ENCODE results near the gene LRRC23. TPM values are rescaled to one million over a fixed set of nuclear protein-coding genes. Genes with fewer than 3 reads are reported as not detected.

The LRRC23 gene
- total and polyA plus RNA-seq, 8 donors = 5.3 to 20.4 (median 9.0) TPM; not detected in 1

DNA sequence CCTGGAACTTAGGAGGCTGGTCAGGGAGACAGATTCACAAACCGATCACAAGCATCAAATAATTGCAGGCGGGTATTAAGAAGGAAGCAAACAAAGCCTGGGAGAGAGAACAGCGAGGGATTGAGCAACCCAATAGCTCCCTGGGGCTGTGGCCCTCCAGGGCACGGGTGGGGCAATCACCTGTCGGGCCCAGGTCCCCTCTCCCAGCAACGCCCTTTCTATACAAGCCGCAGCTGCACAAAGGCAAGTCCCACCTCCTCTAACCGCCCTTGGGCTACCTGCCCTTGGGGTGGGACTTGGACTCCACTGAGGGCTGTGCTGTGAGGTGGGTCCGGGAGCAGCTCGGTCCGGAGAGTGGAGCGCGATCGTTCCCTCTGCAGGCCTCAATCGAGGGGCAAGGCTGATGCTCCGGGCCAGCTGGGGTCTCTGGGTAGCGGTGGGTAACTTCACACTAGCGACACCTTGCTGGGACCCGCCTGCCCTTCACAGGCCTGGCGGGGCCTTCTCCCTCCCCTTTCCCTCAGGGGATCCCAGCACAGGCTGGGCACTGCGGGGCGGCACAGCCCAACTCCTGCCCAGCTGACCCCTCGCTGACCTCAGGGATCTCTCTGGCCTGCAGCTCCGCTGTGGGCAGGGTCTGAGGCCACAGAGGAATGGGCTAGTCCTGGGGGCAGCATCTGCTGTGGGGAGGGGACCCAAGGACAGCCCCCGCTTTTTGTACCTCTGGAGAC lies 57.8 kb downstream of the LRRC23 start:
- TF ChIP-seq POLR2A (IDR thresholded peaks at IDR 0.05) (peak in 1 of 4 donors; percentile 79), POLR2AphosphoS5 (IDR thresholded peaks at IDR 0.05) (peak in 2 of 3 donors; percentile 94 to 95), EP300 (IDR thresholded peaks at IDR 0.05) (no peak)
- TF ChIP-seq, protein P1, sequence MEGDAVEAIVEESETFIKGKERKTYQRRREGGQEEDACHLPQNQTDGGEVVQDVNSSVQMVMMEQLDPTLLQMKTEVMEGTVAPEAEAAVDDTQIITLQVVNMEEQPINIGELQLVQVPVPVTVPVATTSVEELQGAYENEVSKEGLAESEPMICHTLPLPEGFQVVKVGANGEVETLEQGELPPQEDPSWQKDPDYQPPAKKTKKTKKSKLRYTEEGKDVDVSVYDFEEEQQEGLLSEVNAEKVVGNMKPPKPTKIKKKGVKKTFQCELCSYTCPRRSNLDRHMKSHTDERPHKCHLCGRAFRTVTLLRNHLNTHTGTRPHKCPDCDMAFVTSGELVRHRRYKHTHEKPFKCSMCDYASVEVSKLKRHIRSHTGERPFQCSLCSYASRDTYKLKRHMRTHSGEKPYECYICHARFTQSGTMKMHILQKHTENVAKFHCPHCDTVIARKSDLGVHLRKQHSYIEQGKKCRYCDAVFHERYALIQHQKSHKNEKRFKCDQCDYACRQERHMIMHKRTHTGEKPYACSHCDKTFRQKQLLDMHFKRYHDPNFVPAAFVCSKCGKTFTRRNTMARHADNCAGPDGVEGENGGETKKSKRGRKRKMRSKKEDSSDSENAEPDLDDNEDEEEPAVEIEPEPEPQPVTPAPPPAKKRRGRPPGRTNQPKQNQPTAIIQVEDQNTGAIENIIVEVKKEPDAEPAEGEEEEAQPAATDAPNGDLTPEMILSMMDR (IDR thresholded peaks at IDR 0.05) = no peak
- peak overlapping the region; percentile 93 to 97 (median 96) for H3K27ac ChIP-seq
- peaks cover 23 to 41% (median 36%) of the 10 kb centered on the region in 4 donors for H3K36me3 ChIP-seq
- H3K4me3 ChIP-seq = peak overlapping the region; percentile 47 to 68 (median 58)
- H3K27me3 ChIP-seq = no peaks in the 10 kb centered on the region
- intact Hi-C loops (cut with DNase I; ENCODE audit: low total_unique reads) = no loop called here
- DNase-seq = peak; percentile 86 to 91
- WGBS, 5 donors = 22 to 53% (median 29%) methylated on average over 19 to 25 of the region's 25 CpGs
- peaks cover 65 to 89% (median 66%) of the 10 kb centered on the region in 4 donors for H3K4me1 ChIP-seq
- H3K9me3 ChIP-seq = no peaks in the 10 kb centered on the region

DNA sequence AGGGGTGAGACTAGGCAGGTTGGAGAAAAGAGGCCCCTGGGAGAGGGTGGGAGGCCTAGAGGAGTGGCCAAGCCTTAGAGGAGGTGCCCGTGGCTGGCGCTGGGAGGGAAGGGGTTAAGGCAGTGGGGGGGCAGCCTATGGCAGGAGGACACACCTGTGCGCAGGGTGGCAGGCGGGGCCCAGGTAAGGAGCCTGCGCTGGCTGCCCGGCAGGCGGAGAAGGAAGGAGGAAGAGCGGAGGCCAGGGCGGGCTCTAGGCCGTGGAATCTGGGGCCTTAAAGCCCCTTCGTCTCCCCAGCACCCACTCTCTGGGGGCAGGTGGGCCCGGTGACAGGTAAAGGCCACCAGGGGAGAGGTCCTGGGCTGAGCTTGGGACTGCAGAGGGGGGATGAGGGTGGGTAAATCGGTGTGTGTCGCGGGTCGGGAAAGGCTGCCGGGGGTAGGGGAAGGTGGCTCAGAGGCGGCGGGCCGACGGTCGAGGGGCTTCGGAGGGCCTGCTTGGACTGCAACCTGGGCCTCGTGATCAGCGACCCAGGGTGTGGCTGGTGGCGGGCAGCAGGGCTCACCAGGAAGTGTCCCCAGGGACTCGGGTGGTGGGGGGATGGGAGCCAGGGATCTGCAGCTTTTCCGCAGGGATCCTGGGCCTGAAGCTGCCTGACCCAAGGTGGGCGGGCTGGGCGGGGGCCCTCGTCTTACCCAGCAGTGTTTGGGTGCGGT lies 58.6 kb downstream of the LRRC23 start:
- TF ChIP-seq, protein P1 (IDR thresholded peaks at IDR 0.05) = peak in 3 of 7 experiments; percentile 12 to 39 (median 25)
- TF ChIP-seq POLR2AphosphoS5 (IDR thresholded peaks at IDR 0.05) = peak in 2 of 3 donors; percentile 94 to 97
- no peak for TF ChIP-seq EP300 (IDR thresholded peaks at IDR 0.05)
- TF ChIP-seq POLR2A (IDR thresholded peaks at IDR 0.05) = peak in 3 of 4 donors; percentile 52 to 99 (median 93)
- Histone ChIP-seq H3K36me3 (peaks cover 30 to 42% (median 38%) of the 10 kb centered on the region in 4 donors), H3K4me3 (peak overlapping the region; percentile 47 to 68 (median 58)), H3K9me3 (no peaks in the 10 kb centered on the region), H3K4me1 (peaks cover 64 to 89% (median 70%) of the 10 kb centered on the region in 4 donors), H3K27ac (peak overlapping the region; percentile 93 to 97 (median 96)), H3K27me3 (no peaks in the 10 kb centered on the region)
- 27 to 50% (median 33%) methylated on average over 24 to 32 of the region's 32 CpGs for WGBS, 5 donors
- DNase-seq = peak; percentile 95 to 97
- intact Hi-C loops (cut with DNase I; ENCODE audit: low total_unique reads) = no loop called here

Small RNA genes within 50 kb of the gene (small RNA-seq; reads per million reads assigned to genes)
- gene MIR141 = 278 to 2,398 (median 1,139) reads per million in 4 donors
- 171 to 910 (median 393) reads per million in 4 donors for gene MIR200C
- gene RNU7-1 = 0 reads per million in 4 donors

Other genes starting within 250 kb of the LRRC23 start
- 10 to 100 TPM in 4 of 5 donors, 1 to 10 TPM in 1; 8.7 to 51.8 (median 33.5) TPM for gene ING4, start 241.7 kb upstream of the LRRC23 start, total RNA-seq
- 10 to 100 TPM; 25.5 to 53.6 (median 43.6) TPM for gene ING4, start 241.7 kb upstream of the LRRC23 start, polyA plus RNA-seq
- gene ZNF384, start 215.4 kb upstream of the LRRC23 start, total RNA-seq = 100 to 1,000 TPM in 1 of 5 donors, 10 to 100 TPM in 4; 16.5 to 207 (median 35.6) TPM
- gene ZNF384, start 215.4 kb upstream of the LRRC23 start, polyA plus RNA-seq = 10 to 100 TPM; 16.7 to 21.8 (median 20.2) TPM
- under 1 TPM in 2 of 5 donors, not detected in 3; 0.14 to 0.37 TPM for gene PIANP, start 204.0 kb upstream of the LRRC23 start, total RNA-seq
- 1 to 10 TPM in 2 of 3 donors, under 1 TPM in 1; 0.50 to 1.7 (median 1.5) TPM for gene PIANP, start 204.0 kb upstream of the LRRC23 start, polyA plus RNA-seq
- 10 to 100 TPM in 4 of 5 donors, 1 to 10 TPM in 1; 5.8 to 50.0 (median 25.7) TPM for gene COPS7A, start 180.8 kb upstream of the LRRC23 start, total RNA-seq
- gene COPS7A, start 180.8 kb upstream of the LRRC23 start, polyA plus RNA-seq = 10 to 100 TPM; 45.2 to 54.2 (median 51.6) TPM
- 100 to 1,000 TPM in 4 of 5 donors, 1 to 10 TPM in 1; 9.3 to 296 (median 128) TPM for gene MLF2, start 151.7 kb upstream of the LRRC23 start, total RNA-seq
- 100 to 1,000 TPM; 168 to 183 (median 180) TPM for gene MLF2, start 151.7 kb upstream of the LRRC23 start, polyA plus RNA-seq
- 100 to 1,000 TPM in 1 of 5 donors, 10 to 100 TPM in 4; 22.8 to 261 (median 78.2) TPM for gene PTMS, start 138.5 kb upstream of the LRRC23 start, total RNA-seq
- gene PTMS, start 138.5 kb upstream of the LRRC23 start, polyA plus RNA-seq = 100 to 1,000 TPM; 228 to 363 (median 307) TPM
- gene LAG3, start 132.3 kb upstream of the LRRC23 start, total RNA-seq = 1 to 10 TPM in 2 of 5 donors, not detected in 3; 2.2 to 2.3 TPM
- gene LAG3, start 132.3 kb upstream of the LRRC23 start, polyA plus RNA-seq = 1 to 10 TPM in 2 of 3 donors, under 1 TPM in 1; 0.25 to 1.4 (median 1.2) TPM
- 10 to 100 TPM in 1 of 5 donors, 1 to 10 TPM in 2, not detected in 2; 7.2 to 25.9 (median 9.7) TPM for gene CD4, start 115.3 kb upstream of the LRRC23 start, total RNA-seq
- 1 to 10 TPM; 2.0 to 7.3 (median 3.9) TPM for gene CD4, start 115.3 kb upstream of the LRRC23 start, polyA plus RNA-seq
- gene GPR162, start 83.0 kb upstream of the LRRC23 start, total RNA-seq = 1 to 10 TPM; 1.3 to 7.5 (median 1.8) TPM
- 1 to 10 TPM; 2.6 to 9.3 (median 6.4) TPM for gene GPR162, start 83.0 kb upstream of the LRRC23 start, polyA plus RNA-seq
- gene P3H3, start 76.4 kb upstream of the LRRC23 start, total RNA-seq = 10 to 100 TPM; 15.2 to 41.1 (median 18.0) TPM
- 10 to 100 TPM in 1 of 3 donors, 1 to 10 TPM in 2; 7.0 to 15.1 (median 9.1) TPM for gene P3H3, start 76.4 kb upstream of the LRRC23 start, polyA plus RNA-seq
- gene GNB3, start 63.9 kb upstream of the LRRC23 start, total RNA-seq = 10 to 100 TPM in 1 of 5 donors, 1 to 10 TPM in 2, under 1 TPM in 1, not detected in 1; 0.89 to 11.1 (median 4.5) TPM
- gene GNB3, start 63.9 kb upstream of the LRRC23 start, polyA plus RNA-seq = 1 to 10 TPM in 2 of 3 donors, under 1 TPM in 1; 0.87 to 2.8 (median 2.7) TPM
- gene CDCA3, start 53.5 kb upstream of the LRRC23 start, total RNA-seq = 10 to 100 TPM in 3 of 5 donors, 1 to 10 TPM in 2; 3.3 to 56.0 (median 19.6) TPM
- gene CDCA3, start 53.5 kb upstream of the LRRC23 start, polyA plus RNA-seq = 10 to 100 TPM in 1 of 3 donors, 1 to 10 TPM in 2; 2.1 to 12.2 (median 9.8) TPM
- 10 to 100 TPM; 26.3 to 69.4 (median 48.7) TPM for gene USP5, start 52.7 kb upstream of the LRRC23 start, total RNA-seq
- 10 to 100 TPM; 20.9 to 29.0 (median 25.0) TPM for gene USP5, start 52.7 kb upstream of the LRRC23 start, polyA plus RNA-seq
- 100 to 1,000 TPM; 131 to 359 (median 268) TPM for gene TPI1, start 37.3 kb upstream of the LRRC23 start, total RNA-seq
- 100 to 1,000 TPM; 403 to 526 (median 504) TPM for gene TPI1, start 37.3 kb upstream of the LRRC23 start, polyA plus RNA-seq
- gene SPSB2, start 31.5 kb upstream of the LRRC23 start, total RNA-seq = 10 to 100 TPM in 1 of 5 donors, 1 to 10 TPM in 3, not detected in 1; 5.1 to 24.0 (median 6.0) TPM
- gene SPSB2, start 31.5 kb upstream of the LRRC23 start, polyA plus RNA-seq = 10 to 100 TPM in 2 of 3 donors, 1 to 10 TPM in 1; 9.9 to 13.4 (median 11.2) TPM
- 10 to 100 TPM in 2 of 5 donors, 1 to 10 TPM in 3; 2.3 to 62.9 (median 8.6) TPM for gene ENO2, start 9.8 kb downstream of the LRRC23 start, total RNA-seq
- 10 to 100 TPM in 2 of 3 donors, 1 to 10 TPM in 1; 9.3 to 19.7 (median 10.1) TPM for gene ENO2, start 9.8 kb downstream of the LRRC23 start, polyA plus RNA-seq
- gene ATN1, start 23.1 kb downstream of the LRRC23 start, total RNA-seq = 100 to 1,000 TPM in 3 of 5 donors, 10 to 100 TPM in 2; 23.3 to 694 (median 291) TPM
- 10 to 100 TPM; 44.4 to 57.4 (median 48.8) TPM for gene ATN1, start 23.1 kb downstream of the LRRC23 start, polyA plus RNA-seq
- gene RNU7-1, start 39.0 kb downstream of the LRRC23 start, total RNA-seq = not detected
- not detected for gene RNU7-1, start 39.0 kb downstream of the LRRC23 start, polyA plus RNA-seq
- gene C12orf57, start 39.2 kb downstream of the LRRC23 start, total RNA-seq = 100 to 1,000 TPM; 155 to 453 (median 306) TPM
- 100 to 1,000 TPM; 418 to 621 (median 443) TPM for gene C12orf57, start 39.2 kb downstream of the LRRC23 start, polyA plus RNA-seq
- gene PTPN6, start 46.5 kb downstream of the LRRC23 start, total RNA-seq = 10 to 100 TPM; 11.2 to 36.6 (median 28.0) TPM
- 10 to 100 TPM; 40.6 to 51.2 (median 41.2) TPM for gene PTPN6, start 46.5 kb downstream of the LRRC23 start, polyA plus RNA-seq
- gene PHB2, start 65.8 kb downstream of the LRRC23 start, total RNA-seq = 100 to 1,000 TPM in 4 of 5 donors, 10 to 100 TPM in 1; 49.2 to 441 (median 150) TPM
- 100 to 1,000 TPM; 150 to 179 (median 154) TPM for gene PHB2, start 65.8 kb downstream of the LRRC23 start, polyA plus RNA-seq
- 10 to 100 TPM in 3 of 5 donors, 1 to 10 TPM in 2; 1.2 to 86.6 (median 25.2) TPM for gene EMG1, start 66.1 kb downstream of the LRRC23 start, total RNA-seq
- 10 to 100 TPM; 19.3 to 22.7 (median 21.7) TPM for gene EMG1, start 66.1 kb downstream of the LRRC23 start, polyA plus RNA-seq
- gene LPCAT3, start 113.7 kb downstream of the LRRC23 start, total RNA-seq = 100 to 1,000 TPM in 1 of 5 donors, 10 to 100 TPM in 4; 40.3 to 116 (median 57.4) TPM
- 10 to 100 TPM; 15.0 to 35.6 (median 31.9) TPM for gene LPCAT3, start 113.7 kb downstream of the LRRC23 start, polyA plus RNA-seq
- 100 to 1,000 TPM; 168 to 404 (median 234) TPM for gene C1S, start 155.9 kb downstream of the LRRC23 start, total RNA-seq
- gene C1S, start 155.9 kb downstream of the LRRC23 start, polyA plus RNA-seq = 100 to 1,000 TPM in 1 of 3 donors, 10 to 100 TPM in 2; 61.6 to 161 (median 98.4) TPM
- 100 to 1,000 TPM; 111 to 312 (median 139) TPM for gene C1R, start 187.6 kb downstream of the LRRC23 start, total RNA-seq
- 100 to 1,000 TPM in 1 of 3 donors, 10 to 100 TPM in 2; 68.9 to 216 (median 84.2) TPM for gene C1R, start 187.6 kb downstream of the LRRC23 start, polyA plus RNA-seq
- gene C1RL, start 204.4 kb downstream of the LRRC23 start, total RNA-seq = 100 to 1,000 TPM in 2 of 5 donors, 10 to 100 TPM in 3; 40.2 to 121 (median 73.3) TPM
- 10 to 100 TPM; 18.6 to 43.9 (median 25.1) TPM for gene C1RL, start 204.4 kb downstream of the LRRC23 start, polyA plus RNA-seq
- not detected for gene RBP5, start 224.1 kb downstream of the LRRC23 start, total RNA-seq
- gene RBP5, start 224.1 kb downstream of the LRRC23 start, polyA plus RNA-seq = 1 to 10 TPM; 3.3 to 5.3 (median 5.0) TPM
- gene CLSTN3, start 225.5 kb downstream of the LRRC23 start, total RNA-seq = 100 to 1,000 TPM in 2 of 5 donors, 10 to 100 TPM in 2, 1 to 10 TPM in 1; 8.5 to 149 (median 83.2) TPM
- 1 to 10 TPM; 2.4 to 7.8 (median 4.0) TPM for gene CLSTN3, start 225.5 kb downstream of the LRRC23 start, polyA plus RNA-seq